ENCODE measurements around the gene COPE. TPM values are rescaled to one million over a fixed set of nuclear protein-coding genes. Genes with fewer than 3 reads are reported as not detected.
"Not testable (repeated sequence)": the region's sequence is repeated elsewhere in the genome, so short reads cannot be mapped to it uniquely, and the experiment has no call there.

COPE gene
- polyA plus RNA-seq, 1 donor (not counting 4 experiments of a cell fraction or from before 2014, with no cell fraction given), result 109 TPM

DNA sequence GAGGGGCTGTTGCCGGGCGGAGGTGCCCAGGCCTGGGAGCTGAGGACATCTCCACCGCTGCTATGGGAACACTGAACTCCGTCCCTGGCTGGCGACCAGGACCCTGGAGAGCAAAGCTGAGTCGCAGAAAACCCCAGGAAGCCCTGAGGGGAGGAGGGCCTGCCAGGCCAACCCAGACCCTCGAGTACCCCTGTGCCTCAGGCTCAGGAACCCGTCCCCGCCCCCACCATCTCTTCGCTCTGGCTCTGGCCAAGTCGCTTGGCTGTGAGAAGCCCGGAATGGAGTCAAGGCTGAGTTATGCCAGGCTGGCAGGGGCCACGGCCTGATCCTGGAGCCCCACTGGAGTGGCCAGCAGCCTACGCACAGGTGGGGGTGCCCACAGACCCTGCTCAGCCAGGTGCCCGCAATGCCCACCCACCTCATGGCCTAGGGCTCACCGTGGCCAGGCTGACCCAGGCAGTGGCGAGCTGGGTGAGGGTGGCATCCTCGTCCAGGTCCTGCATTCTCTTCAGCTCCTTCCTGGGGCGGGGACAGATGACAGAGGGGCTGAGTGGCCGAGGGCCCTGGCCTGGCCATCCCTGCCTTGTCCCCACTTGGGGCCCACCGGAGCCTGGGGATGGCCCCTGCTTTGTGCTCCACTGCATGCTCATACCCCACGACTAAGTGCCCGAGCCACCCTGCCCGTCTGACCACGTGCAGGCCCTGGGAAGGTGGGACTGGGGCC is 14.7 kb downstream of the COPE start:
- no peak overlapping the region for H3K9ac ChIP-seq (ENCODE audit: control insufficient read depth, extremely low read depth, insufficient read depth, low read length)
- TF ChIP-seq, protein P1, sequence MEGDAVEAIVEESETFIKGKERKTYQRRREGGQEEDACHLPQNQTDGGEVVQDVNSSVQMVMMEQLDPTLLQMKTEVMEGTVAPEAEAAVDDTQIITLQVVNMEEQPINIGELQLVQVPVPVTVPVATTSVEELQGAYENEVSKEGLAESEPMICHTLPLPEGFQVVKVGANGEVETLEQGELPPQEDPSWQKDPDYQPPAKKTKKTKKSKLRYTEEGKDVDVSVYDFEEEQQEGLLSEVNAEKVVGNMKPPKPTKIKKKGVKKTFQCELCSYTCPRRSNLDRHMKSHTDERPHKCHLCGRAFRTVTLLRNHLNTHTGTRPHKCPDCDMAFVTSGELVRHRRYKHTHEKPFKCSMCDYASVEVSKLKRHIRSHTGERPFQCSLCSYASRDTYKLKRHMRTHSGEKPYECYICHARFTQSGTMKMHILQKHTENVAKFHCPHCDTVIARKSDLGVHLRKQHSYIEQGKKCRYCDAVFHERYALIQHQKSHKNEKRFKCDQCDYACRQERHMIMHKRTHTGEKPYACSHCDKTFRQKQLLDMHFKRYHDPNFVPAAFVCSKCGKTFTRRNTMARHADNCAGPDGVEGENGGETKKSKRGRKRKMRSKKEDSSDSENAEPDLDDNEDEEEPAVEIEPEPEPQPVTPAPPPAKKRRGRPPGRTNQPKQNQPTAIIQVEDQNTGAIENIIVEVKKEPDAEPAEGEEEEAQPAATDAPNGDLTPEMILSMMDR (optimal IDR thresholded peaks at IDR 0.05 in 1 of 3, IDR thresholded peaks at IDR 0.05 in 1 of 3, conservative IDR thresholded peaks at IDR 0.05 in 1 of 3; ENCODE audit: extremely low read depth in 1 of 3, insufficient read depth in 2 of 3, low read length in 3 of 3), result no peak
- TF ChIP-seq EZH2 (IDR thresholded peaks at IDR 0.05; ENCODE audit: low read length), result no peak
- H2AFZ ChIP-seq (ENCODE audit: control insufficient read depth, low read length), result no peak overlapping the region
- no peak overlapping the region for H3K4me3 ChIP-seq (ENCODE audit: control insufficient read depth in 2 of 3, extremely low read depth in 1 of 3, insufficient read depth in 2 of 3, low read depth in 1 of 3, low read length in 3 of 3)
- H3K9me3 ChIP-seq (ENCODE audit: control insufficient read depth, low read depth, low read length), result no peaks in the 10 kb centered on the region
- no peaks in the 10 kb centered on the region for H3K79me2 ChIP-seq (ENCODE audit: control insufficient read depth, insufficient read depth, low read length)
- H3K9me1 ChIP-seq (ENCODE audit: control insufficient read depth, extremely low read depth, insufficient read depth, low read length), result no peaks in the 10 kb centered on the region
- DNase-seq (ENCODE audit: low read depth, low spot score) (no peak), FAIRE-seq (no peak)
- dilution Hi-C loops (cut with MboI; ENCODE audit: extremely low pct_ligation_motif_present, low sequenced_read_pairs), result no loop called here
- no peak overlapping the region for H3K27ac ChIP-seq (ENCODE audit: control insufficient read depth, insufficient read depth, low read length)
- no peak overlapping the region for H3K4me2 ChIP-seq (ENCODE audit: control insufficient read depth, extremely low read depth, insufficient read depth, low read depth, low read length)
- peaks cover 23 to 37% of the 10 kb centered on the region in 2 experiments for H3K36me3 ChIP-seq (ENCODE audit: control insufficient read depth in 2 of 2, extremely low read depth in 1 of 2, insufficient read depth in 2 of 2, low read length in 2 of 2)
- H3K4me1 ChIP-seq (ENCODE audit: control insufficient read depth, extremely low read depth, insufficient read depth, low read length), result no peaks in the 10 kb centered on the region
- H4K20me1 ChIP-seq (ENCODE audit: control insufficient read depth, extremely low read depth, insufficient read depth, low read length), result no peaks in the 10 kb centered on the region
- H3K27me3 ChIP-seq (ENCODE audit: control insufficient read depth, extremely low read depth, insufficient read depth, low read length), result no peaks in the 10 kb centered on the region

DNA sequence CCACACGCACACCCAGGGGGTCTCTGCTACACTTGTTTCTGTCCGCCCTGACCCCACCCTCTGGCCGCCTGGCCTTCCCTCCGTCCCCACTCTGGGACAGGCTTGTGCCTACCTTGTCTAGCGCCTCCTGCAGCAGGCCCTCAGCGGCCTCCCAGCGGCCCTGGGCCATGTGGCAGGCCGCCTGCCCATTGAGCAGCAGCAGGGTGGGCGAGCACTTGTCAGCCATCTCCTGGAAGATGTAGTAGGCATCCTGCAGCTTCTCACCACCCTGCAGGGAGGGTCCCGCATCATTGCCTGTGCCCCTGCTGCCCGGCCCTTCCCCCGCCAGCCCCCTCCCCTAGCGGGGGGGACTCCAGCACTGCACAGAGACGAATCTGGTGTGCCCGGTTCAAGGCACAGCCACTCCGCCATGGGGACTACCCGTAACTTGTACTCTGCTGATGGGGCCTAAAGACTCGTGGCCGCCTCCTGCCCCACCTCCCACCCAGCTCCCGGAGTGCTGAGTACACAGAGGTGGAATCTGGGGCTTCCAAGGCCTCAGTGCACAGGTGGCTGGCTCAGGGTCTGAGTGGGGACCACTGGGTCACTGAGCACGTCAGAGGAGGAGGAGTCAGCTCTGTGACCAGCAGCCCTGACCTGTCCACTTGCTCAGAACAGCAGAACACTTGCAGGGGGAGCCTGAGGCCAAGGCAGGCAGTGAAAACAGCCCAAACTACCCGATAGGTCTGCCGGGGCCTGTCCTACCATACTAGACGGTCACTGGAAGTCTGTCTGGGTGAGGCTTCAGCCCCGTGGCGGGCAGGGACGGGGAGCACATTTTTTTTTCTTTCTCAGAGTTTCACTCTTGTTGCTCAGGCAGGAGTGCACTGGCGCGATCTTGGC is 15.8 kb downstream of the COPE start:
- Histone ChIP-seq H3K27ac (ENCODE audit: control insufficient read depth, insufficient read depth, low read length) (no peak overlapping the region), H3K79me2 (ENCODE audit: control insufficient read depth, insufficient read depth, low read length) (no peaks in the 10 kb centered on the region), H3K27me3 (ENCODE audit: control insufficient read depth, extremely low read depth, insufficient read depth, low read length) (no peaks in the 10 kb centered on the region), H3K9me1 (ENCODE audit: control insufficient read depth, extremely low read depth, insufficient read depth, low read length) (no peaks in the 10 kb centered on the region), H3K4me2 (ENCODE audit: control insufficient read depth, extremely low read depth, insufficient read depth, low read depth, low read length) (no peak overlapping the region), H4K20me1 (ENCODE audit: control insufficient read depth, extremely low read depth, insufficient read depth, low read length) (no peaks in the 10 kb centered on the region), H3K4me3 (ENCODE audit: control insufficient read depth in 2 of 3, extremely low read depth in 1 of 3, insufficient read depth in 2 of 3, low read depth in 1 of 3, low read length in 3 of 3) (no peak overlapping the region), H3K4me1 (ENCODE audit: control insufficient read depth, extremely low read depth, insufficient read depth, low read length) (no peaks in the 10 kb centered on the region), H3K9me3 (ENCODE audit: control insufficient read depth, low read depth, low read length) (no peaks in the 10 kb centered on the region), H2AFZ (ENCODE audit: control insufficient read depth, low read length) (no peak overlapping the region), H3K9ac (ENCODE audit: control insufficient read depth, extremely low read depth, insufficient read depth, low read length) (no peak overlapping the region), H3K36me3 (ENCODE audit: control insufficient read depth in 2 of 2, extremely low read depth in 1 of 2, insufficient read depth in 2 of 2, low read length in 2 of 2) (peaks cover 18 to 34% of the 10 kb centered on the region in 2 experiments)
- TF ChIP-seq EZH2 (IDR thresholded peaks at IDR 0.05; ENCODE audit: low read length), result no peak
- TF ChIP-seq, protein P1 (optimal IDR thresholded peaks at IDR 0.05 in 1 of 3, IDR thresholded peaks at IDR 0.05 in 1 of 3, conservative IDR thresholded peaks at IDR 0.05 in 1 of 3; ENCODE audit: extremely low read depth in 1 of 3, insufficient read depth in 2 of 3, low read length in 3 of 3), result no peak
- dilution Hi-C loops (cut with MboI; ENCODE audit: extremely low pct_ligation_motif_present, low sequenced_read_pairs), result no loop called here
- FAIRE-seq, result no peak
- DNase-seq (ENCODE audit: low read depth, low spot score), result no peak

DNA sequence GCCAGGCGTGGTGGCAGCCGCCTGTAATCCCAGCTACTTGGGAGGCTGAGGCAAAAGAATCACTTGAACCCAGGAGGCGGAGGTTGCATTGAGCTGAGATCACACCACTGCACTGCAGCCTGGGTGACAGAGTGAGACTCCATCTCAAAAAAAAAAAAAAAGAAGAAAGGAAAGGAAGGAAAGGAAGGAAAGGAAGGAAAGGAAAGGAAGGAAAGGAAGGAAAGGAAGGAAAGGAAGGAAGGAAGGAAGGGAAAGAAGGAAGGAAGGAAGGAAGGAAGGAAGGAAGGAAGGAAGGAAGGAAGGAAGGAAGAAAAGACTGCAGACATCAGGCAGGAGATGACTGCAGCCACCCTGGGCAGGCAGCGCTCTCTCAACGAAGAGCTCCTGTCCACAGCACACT is 16.7 kb downstream of the COPE start:
- H3K79me2 ChIP-seq (ENCODE audit: control insufficient read depth, insufficient read depth, low read length); H3K27me3 ChIP-seq (ENCODE audit: control insufficient read depth, extremely low read depth, insufficient read depth, low read length); H3K4me3 ChIP-seq (ENCODE audit: control insufficient read depth in 2 of 3, extremely low read depth in 1 of 3, insufficient read depth in 2 of 3, low read depth in 1 of 3, low read length in 3 of 3); H4K20me1 ChIP-seq (ENCODE audit: control insufficient read depth, extremely low read depth, insufficient read depth, low read length); H3K4me2 ChIP-seq (ENCODE audit: control insufficient read depth, extremely low read depth, insufficient read depth, low read depth, low read length); H3K27ac ChIP-seq (ENCODE audit: control insufficient read depth, insufficient read depth, low read length); H3K4me1 ChIP-seq (ENCODE audit: control insufficient read depth, extremely low read depth, insufficient read depth, low read length); dilution Hi-C loops (cut with MboI; ENCODE audit: extremely low pct_ligation_motif_present, low sequenced_read_pairs); DNase-seq (ENCODE audit: low read depth, low spot score); FAIRE-seq; H3K9me1 ChIP-seq (ENCODE audit: control insufficient read depth, extremely low read depth, insufficient read depth, low read length); H3K9ac ChIP-seq (ENCODE audit: control insufficient read depth, extremely low read depth, insufficient read depth, low read length); H2AFZ ChIP-seq (ENCODE audit: control insufficient read depth, low read length); H3K9me3 ChIP-seq (ENCODE audit: control insufficient read depth, low read depth, low read length): not testable (repeated sequence)
- peaks cover 14 to 29% of the 10 kb centered on the region in 2 experiments for H3K36me3 ChIP-seq (ENCODE audit: control insufficient read depth in 2 of 2, extremely low read depth in 1 of 2, insufficient read depth in 2 of 2, low read length in 2 of 2)
